ENCODE results near the gene SLC25A22.

Gene SLC25A22

DNA sequence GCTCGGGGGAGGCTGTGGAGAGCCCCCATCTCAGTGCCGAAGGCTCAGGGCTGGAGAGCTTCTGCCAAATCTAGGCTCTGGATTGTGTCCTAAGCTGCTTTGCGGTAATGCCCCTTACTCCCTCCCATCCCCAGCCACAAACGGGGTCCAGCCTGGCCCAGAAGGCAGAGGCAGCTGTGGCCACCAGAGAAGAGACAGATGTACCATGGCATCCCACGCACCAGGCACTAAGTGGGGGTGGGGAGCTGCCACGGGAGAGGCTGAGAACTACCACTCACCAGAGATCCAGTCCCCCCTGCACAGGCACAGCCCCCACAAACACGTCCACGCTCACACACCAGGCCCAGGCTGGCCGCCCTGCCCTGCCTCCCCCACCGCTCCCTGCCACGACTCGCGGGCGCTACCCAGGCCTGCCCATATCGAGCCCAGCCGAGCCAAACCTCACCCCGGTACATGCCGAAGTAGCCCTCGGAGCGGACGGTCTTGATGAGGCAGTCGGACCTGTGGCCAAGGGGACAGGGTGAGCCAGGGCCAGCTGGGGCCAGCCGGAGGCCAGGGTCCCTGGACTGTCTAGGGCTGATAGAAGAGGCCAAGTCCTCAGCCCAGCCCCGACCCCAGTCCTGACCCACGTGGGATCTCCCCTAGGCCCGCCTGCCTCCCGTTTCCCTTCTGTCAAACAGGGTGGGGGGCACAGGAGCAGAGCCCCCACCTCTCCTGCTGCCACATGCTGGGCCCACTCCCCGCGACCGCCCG is 3.9 kb downstream of the SLC25A22 start:
- TF ChIP-seq TAF1 (IDR thresholded peaks at IDR 0.05; ENCODE audit: borderline replicate concordance, insufficient read depth, low read length) (no peak), SIN3A (IDR thresholded peaks at IDR 0.05; ENCODE audit: borderline replicate concordance, insufficient read depth, low read length) (no peak), POLR2AphosphoS5 (IDR thresholded peaks at IDR 0.05; ENCODE audit: low read depth, low read length) (no peak), FOXP2 (optimal IDR thresholded peaks at IDR 0.05; ENCODE audit: borderline replicate concordance, extremely low read depth, extremely low read length, insufficient read depth) (no peak)
- TF ChIP-seq, protein P1, sequence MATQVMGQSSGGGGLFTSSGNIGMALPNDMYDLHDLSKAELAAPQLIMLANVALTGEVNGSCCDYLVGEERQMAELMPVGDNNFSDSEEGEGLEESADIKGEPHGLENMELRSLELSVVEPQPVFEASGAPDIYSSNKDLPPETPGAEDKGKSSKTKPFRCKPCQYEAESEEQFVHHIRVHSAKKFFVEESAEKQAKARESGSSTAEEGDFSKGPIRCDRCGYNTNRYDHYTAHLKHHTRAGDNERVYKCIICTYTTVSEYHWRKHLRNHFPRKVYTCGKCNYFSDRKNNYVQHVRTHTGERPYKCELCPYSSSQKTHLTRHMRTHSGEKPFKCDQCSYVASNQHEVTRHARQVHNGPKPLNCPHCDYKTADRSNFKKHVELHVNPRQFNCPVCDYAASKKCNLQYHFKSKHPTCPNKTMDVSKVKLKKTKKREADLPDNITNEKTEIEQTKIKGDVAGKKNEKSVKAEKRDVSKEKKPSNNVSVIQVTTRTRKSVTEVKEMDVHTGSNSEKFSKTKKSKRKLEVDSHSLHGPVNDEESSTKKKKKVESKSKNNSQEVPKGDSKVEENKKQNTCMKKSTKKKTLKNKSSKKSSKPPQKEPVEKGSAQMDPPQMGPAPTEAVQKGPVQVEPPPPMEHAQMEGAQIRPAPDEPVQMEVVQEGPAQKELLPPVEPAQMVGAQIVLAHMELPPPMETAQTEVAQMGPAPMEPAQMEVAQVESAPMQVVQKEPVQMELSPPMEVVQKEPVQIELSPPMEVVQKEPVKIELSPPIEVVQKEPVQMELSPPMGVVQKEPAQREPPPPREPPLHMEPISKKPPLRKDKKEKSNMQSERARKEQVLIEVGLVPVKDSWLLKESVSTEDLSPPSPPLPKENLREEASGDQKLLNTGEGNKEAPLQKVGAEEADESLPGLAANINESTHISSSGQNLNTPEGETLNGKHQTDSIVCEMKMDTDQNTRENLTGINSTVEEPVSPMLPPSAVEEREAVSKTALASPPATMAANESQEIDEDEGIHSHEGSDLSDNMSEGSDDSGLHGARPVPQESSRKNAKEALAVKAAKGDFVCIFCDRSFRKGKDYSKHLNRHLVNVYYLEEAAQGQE (IDR thresholded peaks at IDR 0.05; ENCODE audit: insufficient read depth in 1 of 2, low read depth in 2 of 2, low read length in 2 of 2): no peak

DNA sequence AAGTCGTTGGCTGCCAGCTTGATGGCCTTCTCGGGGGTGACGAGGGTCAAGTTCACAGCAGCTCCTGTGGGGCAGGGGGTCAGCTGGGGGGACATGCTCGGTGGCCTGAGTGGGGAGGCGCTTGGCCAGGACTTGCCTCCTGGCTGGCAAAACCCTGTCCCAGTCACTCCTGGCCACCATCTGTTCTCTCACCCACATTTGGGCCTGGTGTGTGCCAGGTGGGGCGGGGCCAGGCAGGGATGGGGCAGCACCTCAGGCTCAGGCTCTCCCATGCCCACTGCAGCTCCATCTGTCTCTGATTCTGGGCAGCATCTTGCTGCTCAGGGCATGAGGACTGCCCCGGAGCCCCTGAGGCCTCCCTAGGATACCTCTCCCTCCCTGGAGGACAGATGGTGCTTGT is 4.5 kb downstream of the SLC25A22 start:
- TF ChIP-seq TAF1 (IDR thresholded peaks at IDR 0.05; ENCODE audit: borderline replicate concordance, insufficient read depth, low read length): no peak
- TF ChIP-seq, protein P1 (IDR thresholded peaks at IDR 0.05; ENCODE audit: insufficient read depth in 1 of 2, low read depth in 2 of 2, low read length in 2 of 2): no peak
- TF ChIP-seq SIN3A (IDR thresholded peaks at IDR 0.05; ENCODE audit: borderline replicate concordance, insufficient read depth, low read length): no peak
- no peak for TF ChIP-seq FOXP2 (optimal IDR thresholded peaks at IDR 0.05; ENCODE audit: borderline replicate concordance, extremely low read depth, extremely low read length, insufficient read depth)
- TF ChIP-seq POLR2AphosphoS5 (IDR thresholded peaks at IDR 0.05; ENCODE audit: low read depth, low read length): no peak

DNA sequence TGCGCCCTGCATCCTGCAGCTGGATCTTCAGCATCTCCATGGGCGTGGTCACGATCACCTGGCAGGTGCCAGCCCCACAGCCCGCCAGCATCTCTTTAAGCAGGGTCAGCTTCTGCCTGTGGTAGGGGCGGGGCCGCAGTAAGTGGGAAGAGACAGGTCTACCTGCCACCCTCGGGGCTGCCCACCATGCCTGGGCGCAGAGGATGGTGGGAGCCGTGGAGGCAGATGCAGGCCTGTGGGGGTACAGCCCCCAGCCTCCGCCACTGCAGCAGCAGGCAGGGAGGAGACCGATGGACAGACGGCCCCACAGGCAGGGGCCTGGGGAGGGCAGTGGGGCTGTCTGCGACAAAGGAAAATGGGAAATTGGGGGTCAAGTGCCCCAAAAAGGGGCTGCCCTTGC is 5.2 kb downstream of the SLC25A22 start:
- TF ChIP-seq TAF1 (IDR thresholded peaks at IDR 0.05; ENCODE audit: borderline replicate concordance, insufficient read depth, low read length) (no peak), SIN3A (IDR thresholded peaks at IDR 0.05; ENCODE audit: borderline replicate concordance, insufficient read depth, low read length) (no peak), FOXP2 (optimal IDR thresholded peaks at IDR 0.05; ENCODE audit: borderline replicate concordance, extremely low read depth, extremely low read length, insufficient read depth) (no peak), POLR2AphosphoS5 (IDR thresholded peaks at IDR 0.05; ENCODE audit: low read depth, low read length) (no peak)
- TF ChIP-seq, protein P1 (IDR thresholded peaks at IDR 0.05; ENCODE audit: insufficient read depth in 1 of 2, low read depth in 2 of 2, low read length in 2 of 2): no peak

DNA sequence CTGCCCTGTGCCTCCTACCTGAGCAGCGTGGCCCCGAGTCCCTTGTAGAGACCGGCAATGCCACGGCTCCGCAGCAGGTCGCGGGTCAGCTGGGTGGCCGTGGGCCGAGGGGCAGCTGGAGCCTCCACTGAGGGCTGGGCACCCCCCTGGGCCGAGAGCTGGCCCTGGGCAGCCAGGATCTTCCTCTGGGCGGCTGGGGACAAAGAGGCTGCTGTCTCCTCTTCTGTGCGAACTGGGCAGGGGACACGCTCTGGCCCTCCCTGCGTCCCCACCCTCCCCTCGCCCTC is 5.6 kb downstream of the SLC25A22 start:
- TF ChIP-seq, protein P1 (IDR thresholded peaks at IDR 0.05; ENCODE audit: insufficient read depth in 1 of 2, low read depth in 2 of 2, low read length in 2 of 2): no peak
- TF ChIP-seq TAF1 (IDR thresholded peaks at IDR 0.05; ENCODE audit: borderline replicate concordance, insufficient read depth, low read length) (no peak), FOXP2 (optimal IDR thresholded peaks at IDR 0.05; ENCODE audit: borderline replicate concordance, extremely low read depth, extremely low read length, insufficient read depth) (no peak), SIN3A (IDR thresholded peaks at IDR 0.05; ENCODE audit: borderline replicate concordance, insufficient read depth, low read length) (no peak)
